Spleen (tissue), 7 donors: ENCODE results near the gene OR1F1.

ENCODE experiments used
- POLR2AphosphoS5 ChIP-seq, 3 donors: sonication (generic); formaldehyde crosslinking; IDR thresholded peaks; one replicate each; pipeline ENCODE4 v1.5.1; 2017; ENCODE audit warnings: antibody characterized with exemption in 3 of 3
- TF ChIP-seq, protein P1 (sequence below), 11 experiments: fragments of 200-600 bp in 7 of 11; fragments of 450-650 bp in 4 of 11; sonication (generic) in 4 of 11; IDR thresholded peaks in 8 of 11; conservative IDR thresholded peaks in 3 of 11; 1 replicate in 7 of 11; 2 replicates in 4 of 11; pipeline versions ENCODE4 v1.4.0 to v1.8.0; 2016 to 2021; ENCODE audit warnings: antibody characterized with exemption in 11 of 11, inconsistent platforms in 4 of 11, mild to moderate bottlenecking in 1 of 11
- donor health status: DM: no; HTN: no; CAD: no; lungs with moderate emphysema.
- donor health status: DM: no; HTN: no; CAD: no.
- donor health status: DM: no; HTN: no; CAD: no.

DNA sequence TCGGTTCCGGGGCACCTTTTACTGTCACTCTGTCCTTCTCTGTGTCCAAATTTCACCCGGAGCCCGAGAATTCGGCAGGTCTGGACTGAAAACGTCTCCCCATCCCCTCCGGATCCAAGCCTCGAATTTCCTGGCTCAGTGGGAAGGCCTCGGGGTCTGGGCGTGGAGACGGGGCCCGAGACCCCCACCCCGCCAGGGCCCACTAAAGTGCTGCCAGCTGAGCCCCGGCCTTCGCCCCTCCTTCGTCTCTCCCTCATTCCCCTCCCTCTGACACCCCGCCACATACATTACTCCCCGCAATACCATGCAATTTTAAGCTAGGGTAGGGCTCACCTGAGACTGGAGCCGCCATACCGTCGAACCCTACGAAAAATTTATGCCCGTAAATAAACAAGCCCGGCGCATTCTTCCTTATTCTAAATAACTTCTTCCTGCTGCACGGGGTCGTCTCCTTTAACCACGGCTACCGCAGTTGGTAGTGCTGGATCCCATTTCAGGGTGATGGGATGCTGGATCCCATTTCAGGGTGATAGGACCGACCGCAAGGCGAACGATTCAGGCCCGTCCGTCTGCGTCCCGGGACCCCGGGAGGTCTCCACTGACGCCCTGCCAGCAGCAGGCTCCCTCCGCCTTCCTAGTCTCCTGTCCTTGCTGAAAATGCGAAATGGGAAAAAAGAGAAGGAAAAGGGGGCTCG is 4.4 kb upstream of the OR1F1 start:
- TF ChIP-seq, protein P1, sequence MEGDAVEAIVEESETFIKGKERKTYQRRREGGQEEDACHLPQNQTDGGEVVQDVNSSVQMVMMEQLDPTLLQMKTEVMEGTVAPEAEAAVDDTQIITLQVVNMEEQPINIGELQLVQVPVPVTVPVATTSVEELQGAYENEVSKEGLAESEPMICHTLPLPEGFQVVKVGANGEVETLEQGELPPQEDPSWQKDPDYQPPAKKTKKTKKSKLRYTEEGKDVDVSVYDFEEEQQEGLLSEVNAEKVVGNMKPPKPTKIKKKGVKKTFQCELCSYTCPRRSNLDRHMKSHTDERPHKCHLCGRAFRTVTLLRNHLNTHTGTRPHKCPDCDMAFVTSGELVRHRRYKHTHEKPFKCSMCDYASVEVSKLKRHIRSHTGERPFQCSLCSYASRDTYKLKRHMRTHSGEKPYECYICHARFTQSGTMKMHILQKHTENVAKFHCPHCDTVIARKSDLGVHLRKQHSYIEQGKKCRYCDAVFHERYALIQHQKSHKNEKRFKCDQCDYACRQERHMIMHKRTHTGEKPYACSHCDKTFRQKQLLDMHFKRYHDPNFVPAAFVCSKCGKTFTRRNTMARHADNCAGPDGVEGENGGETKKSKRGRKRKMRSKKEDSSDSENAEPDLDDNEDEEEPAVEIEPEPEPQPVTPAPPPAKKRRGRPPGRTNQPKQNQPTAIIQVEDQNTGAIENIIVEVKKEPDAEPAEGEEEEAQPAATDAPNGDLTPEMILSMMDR (IDR thresholded peaks at IDR 0.05 in 8 of 11, conservative IDR thresholded peaks at IDR 0.05 in 3 of 11): no peak
- no peak for TF ChIP-seq POLR2AphosphoS5 (IDR thresholded peaks at IDR 0.05)
